ENCODE data around the gene TOR1B. TPM values are rescaled to one million over a fixed set of nuclear protein-coding genes. Genes with fewer than 3 reads are reported as not detected.

TOR1B gene, protein sequence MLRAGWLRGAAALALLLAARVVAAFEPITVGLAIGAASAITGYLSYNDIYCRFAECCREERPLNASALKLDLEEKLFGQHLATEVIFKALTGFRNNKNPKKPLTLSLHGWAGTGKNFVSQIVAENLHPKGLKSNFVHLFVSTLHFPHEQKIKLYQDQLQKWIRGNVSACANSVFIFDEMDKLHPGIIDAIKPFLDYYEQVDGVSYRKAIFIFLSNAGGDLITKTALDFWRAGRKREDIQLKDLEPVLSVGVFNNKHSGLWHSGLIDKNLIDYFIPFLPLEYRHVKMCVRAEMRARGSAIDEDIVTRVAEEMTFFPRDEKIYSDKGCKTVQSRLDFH
- 24.0 and 34.7 TPM in 2 replicates for total RNA-seq

GRCh38 chr9:129802833-129803675, at the start of gene TOR1B:
TSS of gene TOR1B (plus strand) at chr9:129803184. CDS start at chr9:129803213, 29 bp downstream.

GRCh38 chr9:129823935-129824601, 21.1 kb downstream of the TOR1B start, which contains the start of gene TOR1A:
TSS of gene TOR1A (minus strand) at chr9:129824136. CDS start at chr9:129824085, 51 bp downstream.

GRCh38 chr9:129835128-129835859, 32.3 kb downstream of the TOR1B start, which contains the start of the genes C9orf78 and USP20:
TSS of gene C9orf78 (minus strand) at chr9:129835275. CDS start at chr9:129835221, 54 bp downstream.
TSS of gene USP20 (plus strand) at chr9:129835458. CDS start at chr9:129852556, 17,098 bp downstream.

Other genes starting within 250 kb of the TOR1B start
- 0.61 TPM in 1 of 2 replicates, not detected in the other for gene C9orf50, start 182.1 kb upstream of the TOR1B start, total RNA-seq
- gene NTMT1, start 177.0 kb upstream of the TOR1B start, total RNA-seq, result 22.2 TPM in 2 replicates
- 27.3 and 28.1 TPM in 2 replicates for gene ASB6, start 161.0 kb upstream of the TOR1B start, total RNA-seq
- gene PRRX2, start 137.5 kb upstream of the TOR1B start, total RNA-seq, result 76.4 and 92.7 TPM in 2 replicates
- gene PTGES, start 50.1 kb upstream of the TOR1B start, total RNA-seq, result 29.9 and 40.4 TPM in 2 replicates
- gene TOR1A, start 21.0 kb downstream of the TOR1B start, total RNA-seq, result 43.7 and 54.5 TPM in 2 replicates
- gene C9orf78, start 32.1 kb downstream of the TOR1B start, total RNA-seq, result 19.1 and 22.8 TPM in 2 replicates
- gene USP20, start 32.3 kb downstream of the TOR1B start, total RNA-seq, result 13.2 and 13.8 TPM in 2 replicates
- 49.8 and 52.9 TPM in 2 replicates for gene FNBP1, start 240.0 kb downstream of the TOR1B start, total RNA-seq